Parathyroid adenoma (tissue), 2 donors: ENCODE data around the gene SMC1A.

ENCODE experiments used
- H2AFZ ChIP-seq: fragments of 300-600 bp; sonication (generic); one replicate; pipeline ENCODE4 v1.7.0; 2017; ENCODE audit warnings: antibody characterized with exemption, mild to moderate bottlenecking
- H3K27ac ChIP-seq: fragments of 300-600 bp; sonication (generic); one replicate; pipeline ENCODE4 v1.7.0; 2017
- H3K27me3 ChIP-seq: fragments of 300-600 bp; sonication (generic); one replicate; pipeline ENCODE4 v1.7.0; 2017; ENCODE audit warnings: low read length; ENCODE audit not compliant: control insufficient read depth, insufficient read depth
- H3K36me3 ChIP-seq: fragments of 300-600 bp; sonication (generic); one replicate; pipeline ENCODE4 v1.7.0; 2017; ENCODE audit warnings: low read length; ENCODE audit not compliant: control insufficient read depth, insufficient read depth
- H3K4me1 ChIP-seq: fragments of 300-600 bp; sonication (generic); one replicate; pipeline ENCODE4 v1.7.0; 2017; ENCODE audit warnings: control low read depth
- H3K4me2 ChIP-seq: fragments of 300-600 bp; sonication (generic); one replicate; pipeline ENCODE4 v1.7.0; 2017; ENCODE audit warnings: low read length
- H3K4me3 ChIP-seq: fragments of 300-600 bp; sonication (generic); one replicate; pipeline ENCODE4 v1.7.0; 2017; ENCODE audit warnings: low read depth, low read length
- H3K79me2 ChIP-seq: fragments of 300-600 bp; sonication (generic); one replicate; pipeline ENCODE4 v1.7.0; 2017; ENCODE audit warnings: control low read depth
- H3K9ac ChIP-seq: fragments of 300-600 bp; sonication (generic); one replicate; pipeline ENCODE4 v1.7.0; 2017; ENCODE audit warnings: mild to moderate bottlenecking
- H3K9me3 ChIP-seq: fragments of 300-600 bp; sonication (generic); one replicate; pipeline ENCODE4 v1.7.0; 2017; ENCODE audit warnings: low read length; ENCODE audit not compliant: control insufficient read depth
- CTCF ChIP-seq: fragments of 300-600 bp; sonication (generic); IDR thresholded peaks from one replicate; pipeline ENCODE4 v1.7.0; 2017; ENCODE audit warnings: antibody characterized with exemption, mild to moderate bottlenecking
- donor health status: primary hyperparathyroidism.

The SMC1A gene

GRCh38 chrX:53362449-53362848 lies 60.0 kb downstream of the SMC1A start:
- H3K27ac ChIP-seq, result no peak overlapping the region
- H3K4me3 ChIP-seq, result no peak overlapping the region
- no peaks in the 10 kb centered on the region for H3K9me3 ChIP-seq
- no peaks in the 10 kb centered on the region for H3K27me3 ChIP-seq
- H3K79me2 ChIP-seq, result no peaks in the 10 kb centered on the region
- no peaks in the 10 kb centered on the region for H3K4me1 ChIP-seq
- no peak for TF ChIP-seq CTCF
- no peaks in the 10 kb centered on the region for H3K36me3 ChIP-seq
- H3K4me2 ChIP-seq, result no peak overlapping the region
- H3K9ac ChIP-seq, result no peak overlapping the region
- no peak overlapping the region for H2AFZ ChIP-seq

- Histone ChIP-seq H3K9ac (no peak overlapping the region), H3K9me3 (no peaks in the 10 kb centered on the region), H3K36me3 (no peaks in the 10 kb centered on the region), H3K27me3 (no peaks in the 10 kb centered on the region), H3K4me1 (no peaks in the 10 kb centered on the region), H3K4me2 (no peak overlapping the region), H3K79me2 (no peaks in the 10 kb centered on the region), H2AFZ (no peak overlapping the region), H3K27ac (no peak overlapping the region), H3K4me3 (no peak overlapping the region)
- no peak for TF ChIP-seq CTCF
Observed at GRCh38 chrX:53357799-53358530, 64.5 kb downstream of the SMC1A start.

- Histone ChIP-seq H3K4me2 (no peak overlapping the region), H3K9me3 (no peaks in the 10 kb centered on the region), H3K79me2 (no peaks in the 10 kb centered on the region), H3K9ac (no peak overlapping the region), H2AFZ (no peak overlapping the region), H3K4me1 (no peaks in the 10 kb centered on the region), H3K27ac (no peak overlapping the region), H3K27me3 (no peaks in the 10 kb centered on the region), H3K4me3 (no peak overlapping the region), H3K36me3 (no peaks in the 10 kb centered on the region)
- no peak for TF ChIP-seq CTCF
Observed at GRCh38 chrX:53356186-53356585, 66.3 kb downstream of the SMC1A start.

GRCh38 chrX:53354669-53355068 lies 67.8 kb downstream of the SMC1A start:
- H3K36me3 ChIP-seq, result no peaks in the 10 kb centered on the region

More at GRCh38 chrX:53354669-53355068, 67.8 kb downstream of the SMC1A start:
- H2AFZ ChIP-seq, result no peak overlapping the region
- no peak overlapping the region for H3K4me2 ChIP-seq
- H3K4me3 ChIP-seq, result no peak overlapping the region
- H3K9me3 ChIP-seq, result no peaks in the 10 kb centered on the region
- no peak overlapping the region for H3K27ac ChIP-seq
- no peaks in the 10 kb centered on the region for H3K4me1 ChIP-seq
- no peaks in the 10 kb centered on the region for H3K27me3 ChIP-seq
- TF ChIP-seq CTCF, result no peak
- H3K9ac ChIP-seq, result no peak overlapping the region
- H3K79me2 ChIP-seq, result no peaks in the 10 kb centered on the region
